ENCODE data around the gene TRIM74.
A peak's percentile ranks its signal among the peaks of the same experiment; 100 is the strongest.
"Not testable (repeated sequence)": the region's sequence is repeated elsewhere in the genome, so short reads cannot be mapped to it uniquely, and the experiment has no call there.

TRIM74 gene

DNA sequence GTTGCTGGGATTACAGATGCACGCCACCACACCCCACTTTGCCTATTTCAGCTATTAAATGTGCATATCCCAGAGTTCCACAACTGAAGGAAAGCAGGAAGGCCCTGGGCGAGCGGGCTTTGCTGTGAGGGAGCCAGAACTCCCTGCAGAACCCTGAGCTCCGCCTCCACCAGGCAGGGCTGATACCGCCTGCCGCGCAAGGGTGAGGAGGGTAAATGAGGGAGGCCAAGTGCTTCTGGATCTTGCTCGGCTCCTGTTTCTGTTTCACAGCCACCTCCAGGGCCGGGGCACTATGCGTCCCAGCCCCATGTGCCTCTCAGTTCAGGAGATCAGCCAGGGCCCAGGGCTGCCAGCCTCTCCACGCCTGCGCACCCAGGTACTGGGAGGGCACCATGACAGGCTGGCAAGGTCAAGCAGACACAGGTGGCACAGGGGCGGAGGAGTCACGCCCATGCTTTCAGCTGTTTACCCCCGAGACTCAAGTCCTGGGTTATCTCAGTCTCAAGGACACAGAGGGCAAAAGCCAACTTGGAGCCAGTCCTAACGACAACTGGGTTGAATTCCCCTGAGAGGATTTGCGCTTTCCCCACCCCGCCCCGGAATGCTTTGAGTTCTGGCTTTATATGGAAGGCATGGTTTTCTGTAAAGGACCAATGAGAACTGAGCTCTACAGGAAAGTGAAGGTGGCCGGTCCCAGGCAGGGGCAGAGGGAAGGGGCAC, 8.5 kb downstream of the TRIM74 start:
- H3K4me3 ChIP-seq, H3K27ac ChIP-seq: not testable (repeated sequence)

DNA sequence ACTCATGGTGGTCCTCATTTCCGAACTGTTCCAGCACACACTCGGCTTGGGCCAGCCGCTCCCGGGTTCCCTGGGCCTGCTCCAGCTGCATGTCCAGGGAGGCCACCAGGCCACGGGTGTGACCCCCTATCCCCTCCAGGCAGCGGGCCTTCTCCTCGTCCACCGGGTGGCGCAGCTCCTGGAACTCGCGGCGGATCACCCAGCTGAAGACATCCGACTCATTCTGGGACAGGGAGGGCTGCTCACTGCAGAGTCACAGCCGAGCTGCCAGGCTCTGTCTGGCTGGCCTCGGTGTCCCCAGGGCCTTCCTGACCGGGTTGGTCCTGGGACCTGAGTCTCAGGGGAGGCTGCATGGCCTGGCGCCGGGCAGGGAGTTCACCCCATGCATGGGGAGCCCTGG, 9.2 kb downstream of the TRIM74 start:
- not testable (repeated sequence) for H3K4me3 ChIP-seq

DNA sequence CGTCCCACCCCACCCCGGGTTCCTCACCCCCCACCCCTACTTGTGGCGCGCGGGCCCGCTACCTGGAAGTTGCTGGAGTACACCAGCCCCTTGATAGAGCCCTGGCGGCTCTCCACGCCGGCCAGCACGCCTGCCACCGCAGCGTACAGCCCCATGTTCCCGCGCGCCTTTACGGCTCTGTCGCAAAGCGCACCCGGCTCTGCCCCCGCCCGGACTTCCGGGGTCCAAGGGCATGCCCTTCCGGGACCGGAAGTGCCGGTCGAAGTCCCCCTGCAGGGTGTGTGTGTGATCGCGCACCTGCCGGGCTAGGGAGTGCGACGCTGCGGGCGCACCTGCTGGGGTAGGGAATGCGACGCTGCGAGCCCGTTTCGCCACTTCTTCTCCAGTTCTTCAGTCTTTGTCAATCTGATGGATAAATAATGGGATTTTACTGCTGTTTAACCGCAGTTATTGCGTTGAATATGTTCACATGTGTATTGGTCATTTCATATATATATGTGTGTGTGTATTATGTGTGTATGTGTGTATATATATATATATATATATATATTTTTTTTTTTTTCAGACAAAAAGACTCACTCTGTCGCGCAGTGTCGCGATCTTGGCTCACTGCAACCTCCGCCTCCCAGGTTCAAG, 14.6 kb downstream of the TRIM74 start:
- H3K4me3 ChIP-seq, result peak overlapping the region in 5 of 7 experiments; percentile 23 to 43 (median 32)
- not testable (repeated sequence) for H3K27ac ChIP-seq

More for the DNA sequence above, 9.2 kb downstream of the TRIM74 start:
- H3K27ac ChIP-seq, result not testable (repeated sequence)

- peak overlapping the region in 5 of 7 experiments; percentile 23 to 43 (median 32) for H3K4me3 ChIP-seq
- not testable (repeated sequence) for H3K27ac ChIP-seq
Observed at GRCh38 chr7:72953901-72954562, 15.2 kb downstream of the TRIM74 start.

- H3K4me3 ChIP-seq, H3K27ac ChIP-seq: not testable (repeated sequence)
Observed at GRCh38 chr7:72950432-72950831, 18.8 kb downstream of the TRIM74 start.

- H3K4me3 ChIP-seq, H3K27ac ChIP-seq: not testable (repeated sequence)
Observed at GRCh38 chr7:72949686-72950085, 19.6 kb downstream of the TRIM74 start.

- not testable (repeated sequence) for H3K4me3 ChIP-seq, H3K27ac ChIP-seq
Observed at GRCh38 chr7:72949276-72949675, 20.0 kb downstream of the TRIM74 start.

DNA sequence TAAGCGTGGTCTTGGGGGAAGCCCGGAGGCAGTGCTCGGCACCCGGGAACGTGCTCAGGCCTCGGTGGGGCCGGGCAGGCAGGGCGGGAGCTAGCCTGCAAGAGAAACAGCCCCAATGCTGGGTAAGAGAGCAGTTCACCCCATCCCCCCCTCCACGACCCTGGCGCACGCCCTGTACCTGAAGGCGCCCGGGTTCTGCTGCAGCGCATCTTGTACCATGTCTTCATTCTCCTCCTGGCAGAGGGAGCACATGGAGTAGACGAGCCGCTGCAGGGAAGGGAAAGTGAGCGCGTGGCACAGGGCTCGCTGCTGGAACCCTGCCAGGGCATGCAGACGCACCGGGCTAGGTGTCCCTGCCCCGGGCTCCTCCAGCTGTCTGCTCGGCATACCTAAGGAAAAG, 20.6 kb downstream of the TRIM74 start:
- H3K27ac ChIP-seq, H3K4me3 ChIP-seq: not testable (repeated sequence)

DNA sequence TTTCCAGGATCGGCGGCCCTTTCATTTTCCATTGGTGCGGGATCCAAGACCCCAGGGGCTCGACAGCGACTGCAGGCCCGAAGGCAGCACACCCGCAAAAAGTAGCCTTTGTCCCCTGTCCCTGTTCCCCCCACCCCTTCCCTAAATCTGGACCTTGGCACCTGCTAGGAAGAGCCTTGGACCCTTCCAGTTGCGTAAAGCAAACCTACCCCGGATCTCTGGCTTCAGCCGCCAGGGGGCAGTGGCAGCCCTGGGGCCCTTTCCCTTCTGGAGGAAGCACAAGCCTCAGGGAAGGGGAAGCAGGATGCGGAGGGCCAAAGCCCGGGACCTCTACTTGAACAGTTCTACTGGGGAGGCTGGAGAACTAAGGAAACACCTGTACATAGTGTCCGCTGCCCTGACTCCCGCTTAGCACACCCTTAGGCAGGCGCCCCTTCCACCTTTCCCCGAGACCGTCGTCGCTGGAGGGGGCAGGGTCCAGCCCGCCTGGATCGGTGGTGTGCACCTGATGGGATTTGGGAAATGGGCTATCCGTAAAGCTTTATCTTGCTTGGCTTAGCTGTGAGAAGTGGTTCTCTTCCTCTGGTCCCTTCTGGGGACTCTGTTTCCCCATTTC, 23.0 kb downstream of the TRIM74 start:
- H3K27ac ChIP-seq, result not testable (repeated sequence)

GRCh38 chr7:72945597-72945996, 23.7 kb downstream of the TRIM74 start:
- not testable (repeated sequence) for H3K27ac ChIP-seq, H3K4me3 ChIP-seq

More for the DNA sequence above, 23.0 kb downstream of the TRIM74 start:
- H3K4me3 ChIP-seq, result not testable (repeated sequence)

GRCh38 chr7:72944937-72945336, 24.3 kb downstream of the TRIM74 start:
- not testable (repeated sequence) for H3K4me3 ChIP-seq, H3K27ac ChIP-seq

GRCh38 chr7:72942956-72943355, 26.3 kb downstream of the TRIM74 start:
- not testable (repeated sequence) for H3K27ac ChIP-seq, H3K4me3 ChIP-seq

DNA sequence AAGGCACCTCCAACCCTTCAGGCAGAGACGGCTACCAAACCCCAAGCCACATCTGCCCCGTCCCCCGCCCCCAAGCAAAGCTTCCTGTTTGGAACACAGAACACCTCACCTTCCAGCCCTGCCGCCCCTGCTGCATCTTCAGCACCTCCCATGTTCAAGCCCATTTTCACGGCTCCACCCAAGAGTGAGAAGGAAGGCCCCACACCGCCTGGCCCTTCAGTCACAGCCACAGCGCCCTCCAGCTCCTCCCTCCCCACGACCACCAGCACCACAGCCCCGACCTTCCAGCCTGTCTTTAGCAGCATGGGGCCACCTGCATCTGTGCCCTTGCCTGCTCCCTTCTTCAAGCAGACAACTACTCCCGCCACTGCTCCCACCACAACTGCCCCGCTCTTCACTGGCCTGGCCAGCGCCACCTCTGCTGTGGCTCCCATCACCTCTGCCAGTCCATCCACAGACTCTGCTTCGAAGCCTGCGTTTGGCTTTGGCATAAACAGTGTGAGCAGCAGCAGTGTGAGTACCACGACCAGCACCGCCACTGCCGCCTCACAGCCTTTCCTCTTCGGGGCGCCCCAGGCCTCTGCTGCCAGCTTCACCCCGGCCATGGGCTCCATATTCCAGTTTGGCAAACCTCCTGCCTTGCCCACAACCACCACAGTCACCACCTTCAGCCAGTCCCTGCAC, 27.1 kb downstream of the TRIM74 start:
- H3K27ac ChIP-seq, H3K4me3 ChIP-seq: not testable (repeated sequence)

GRCh38 chr7:72928216-72928615, 41.0 kb downstream of the TRIM74 start:
- not testable (repeated sequence) for H3K4me3 ChIP-seq, H3K27ac ChIP-seq

DNA sequence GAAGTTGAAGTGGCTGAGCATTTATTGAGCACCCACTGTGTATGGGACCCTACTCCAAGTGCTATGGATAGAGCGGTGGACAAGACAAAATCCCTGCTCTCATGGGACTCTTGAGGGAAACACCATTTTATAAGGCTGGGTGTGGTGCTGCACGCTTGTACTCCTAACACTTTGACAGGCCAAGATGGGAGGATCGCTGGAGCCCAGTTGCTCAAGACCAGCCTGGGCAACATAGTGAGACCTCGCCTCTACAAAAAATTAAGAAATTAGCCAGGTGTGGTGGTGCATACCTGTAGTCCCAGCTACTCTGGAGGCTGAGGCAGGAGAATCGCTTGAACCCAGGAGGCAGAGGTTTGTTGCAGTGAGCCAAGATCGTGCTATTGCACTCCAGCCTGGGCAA, 41.5 kb downstream of the TRIM74 start:
- not testable (repeated sequence) for H3K4me3 ChIP-seq, H3K27ac ChIP-seq

DNA sequence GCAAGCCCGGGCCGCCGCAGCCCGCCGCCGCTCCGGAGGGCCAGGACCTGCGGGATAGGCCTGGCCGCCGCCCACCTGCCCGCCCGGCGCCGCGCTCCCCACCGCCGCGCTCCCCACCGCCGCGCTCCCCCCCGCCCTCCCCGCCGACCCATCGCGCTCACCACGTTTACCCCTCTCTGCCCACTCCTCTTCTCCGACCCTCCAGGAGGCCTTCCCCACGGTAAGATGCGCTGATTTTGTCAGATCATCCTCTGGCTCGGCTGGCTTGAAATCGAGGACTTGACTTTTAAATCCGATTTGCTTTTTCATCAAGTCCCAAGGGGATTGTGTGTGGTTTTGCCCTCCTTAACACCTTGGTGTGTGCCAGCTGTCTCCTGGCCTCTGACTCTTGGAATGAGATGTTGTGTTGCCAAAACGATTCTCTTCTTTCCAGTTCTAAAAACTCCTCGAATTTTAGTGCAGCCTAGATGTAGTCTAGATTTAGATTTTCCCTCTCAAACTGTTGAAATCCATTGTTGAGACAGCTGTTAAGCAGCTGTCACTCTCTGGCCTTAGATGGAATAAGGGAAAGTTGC, 43.6 kb downstream of the TRIM74 start:
- peak overlapping the region; percentile 75 to 96 (median 86) for H3K4me3 ChIP-seq
- peak overlapping the region; percentile 25 to 99 (median 91) for H3K27ac ChIP-seq

- H3K4me3 ChIP-seq, result peak within 1 kb of the TSS; percentile 75 to 96 (median 86)
- peak within 1 kb of the TSS; percentile 50 to 99 (median 91) for H3K27ac ChIP-seq
Observed at GRCh38 chr7:72924733-72925545, 44.3 kb downstream of the TRIM74 start, which contains the start of gene POM121. POM121 (plus strand) TSS chr7:72925095; CDS start chr7:72925122, 27 bp downstream.

GRCh38 chr7:72924386-72924732, 44.9 kb downstream of the TRIM74 start:
- Histone ChIP-seq H3K27ac (peak overlapping the region; percentile 50 to 99 (median 91)), H3K4me3 (peak overlapping the region; percentile 75 to 96 (median 86))
